Measurements from ENCODE around the gene BRSK1. TPM values are rescaled to one million over a fixed set of nuclear protein-coding genes. Genes with fewer than 3 reads are reported as not detected.
"Not testable (repeated sequence)": the region's sequence is repeated elsewhere in the genome, so short reads cannot be mapped to it uniquely, and the experiment has no call there.

The BRSK1 gene
- total and polyA plus RNA-seq, 2 of the 13 experiments (the other 11 are each of a cell fraction or from before 2014, with no cell fraction given): 0.18 to 1.2 TPM

DNA sequence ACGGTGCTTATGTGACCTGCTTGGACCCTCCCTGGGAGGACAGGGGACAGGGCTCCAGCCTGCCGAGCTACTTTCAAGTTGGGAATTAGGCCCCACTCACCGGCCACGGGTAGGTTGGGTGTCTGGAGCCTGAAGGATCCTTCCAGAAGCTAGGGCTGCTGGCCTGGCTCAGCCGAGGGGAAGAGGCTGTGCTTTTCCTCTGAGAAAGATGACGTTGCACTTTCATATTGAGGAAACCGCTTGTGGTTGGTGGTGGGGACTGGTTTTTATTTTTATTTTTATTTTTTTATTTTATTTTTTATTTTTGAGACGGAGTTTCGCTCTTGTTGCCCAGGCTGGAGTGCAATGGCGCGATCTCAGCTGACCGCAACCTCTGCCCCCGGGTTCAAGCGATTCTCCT is 41.4 kb downstream of the BRSK1 start, which contains the start of gene TMEM150B (continued):
- no peak for TF ChIP-seq KLF15 (CRISPR knock-in tag; IDR thresholded peaks at IDR 0.05; ENCODE audit: borderline replicate concordance)
- TF ChIP-seq, protein P1, sequence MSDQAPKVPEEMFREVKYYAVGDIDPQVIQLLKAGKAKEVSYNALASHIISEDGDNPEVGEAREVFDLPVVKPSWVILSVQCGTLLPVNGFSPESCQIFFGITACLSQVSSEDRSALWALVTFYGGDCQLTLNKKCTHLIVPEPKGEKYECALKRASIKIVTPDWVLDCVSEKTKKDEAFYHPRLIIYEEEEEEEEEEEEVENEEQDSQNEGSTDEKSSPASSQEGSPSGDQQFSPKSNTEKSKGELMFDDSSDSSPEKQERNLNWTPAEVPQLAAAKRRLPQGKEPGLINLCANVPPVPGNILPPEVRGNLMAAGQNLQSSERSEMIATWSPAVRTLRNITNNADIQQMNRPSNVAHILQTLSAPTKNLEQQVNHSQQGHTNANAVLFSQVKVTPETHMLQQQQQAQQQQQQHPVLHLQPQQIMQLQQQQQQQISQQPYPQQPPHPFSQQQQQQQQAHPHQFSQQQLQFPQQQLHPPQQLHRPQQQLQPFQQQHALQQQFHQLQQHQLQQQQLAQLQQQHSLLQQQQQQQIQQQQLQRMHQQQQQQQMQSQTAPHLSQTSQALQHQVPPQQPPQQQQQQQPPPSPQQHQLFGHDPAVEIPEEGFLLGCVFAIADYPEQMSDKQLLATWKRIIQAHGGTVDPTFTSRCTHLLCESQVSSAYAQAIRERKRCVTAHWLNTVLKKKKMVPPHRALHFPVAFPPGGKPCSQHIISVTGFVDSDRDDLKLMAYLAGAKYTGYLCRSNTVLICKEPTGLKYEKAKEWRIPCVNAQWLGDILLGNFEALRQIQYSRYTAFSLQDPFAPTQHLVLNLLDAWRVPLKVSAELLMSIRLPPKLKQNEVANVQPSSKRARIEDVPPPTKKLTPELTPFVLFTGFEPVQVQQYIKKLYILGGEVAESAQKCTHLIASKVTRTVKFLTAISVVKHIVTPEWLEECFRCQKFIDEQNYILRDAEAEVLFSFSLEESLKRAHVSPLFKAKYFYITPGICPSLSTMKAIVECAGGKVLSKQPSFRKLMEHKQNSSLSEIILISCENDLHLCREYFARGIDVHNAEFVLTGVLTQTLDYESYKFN (CRISPR knock-in tag; conservative IDR thresholded peaks at IDR 0.05): no peak

DNA sequence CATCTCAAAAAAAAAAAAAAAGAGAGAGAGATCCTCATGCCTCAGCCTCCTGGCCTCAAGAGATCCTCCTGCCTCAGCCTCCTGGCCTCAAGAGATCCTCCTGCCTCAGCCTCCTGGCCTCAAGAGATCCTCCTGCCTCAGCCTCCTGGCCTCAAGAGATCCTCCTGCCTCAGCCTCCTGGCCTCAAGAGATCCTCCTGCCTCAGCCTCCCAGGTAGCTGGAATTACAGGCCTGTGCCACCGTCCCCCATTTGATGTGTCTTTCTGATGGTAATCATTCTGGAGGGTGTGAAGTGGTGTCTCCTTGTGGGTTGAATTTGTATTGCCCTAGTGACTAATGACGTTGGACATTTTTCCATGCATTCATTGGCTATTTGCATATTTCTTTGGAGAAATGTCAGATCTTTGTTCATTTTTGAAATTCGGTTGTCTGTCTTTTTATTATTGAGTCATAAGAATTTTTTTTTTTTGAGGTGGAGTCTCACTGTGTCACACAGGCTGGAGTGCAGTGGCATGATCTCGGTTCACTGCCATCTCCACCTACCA is 45.0 kb downstream of the BRSK1 start:
- H2AFZ ChIP-seq (ENCODE audit: low read length); POLR2A ChIA-PET; H3K27me3 ChIP-seq (ENCODE audit: control insufficient read depth in 1 of 2, insufficient read depth in 2 of 2, low read length in 2 of 2); H4K20me1 ChIP-seq (ENCODE audit: insufficient read depth, low read length); DNase-seq (ENCODE audit: low spot score); H3K36me3 ChIP-seq (replicated peaks in 1 of 2; ENCODE audit: control insufficient read depth in 1 of 2, insufficient read depth in 2 of 2, low read length in 2 of 2); CTCF ChIA-PET (ENCODE audit: low intra/inter-chr PET ratio, low total read pairs); H3K9me3 ChIP-seq (ENCODE audit: low read length); H3K4me3 ChIP-seq (replicated peaks in 1 of 3; ENCODE audit: insufficient read depth in 1 of 3, low read depth in 2 of 3, low read length in 3 of 3); H3K79me2 ChIP-seq (ENCODE audit: insufficient read depth, low read length); intact Hi-C loops (cut with micrococcal nuclease; ENCODE audit: unreplicated experiment); H3K4me2 ChIP-seq (ENCODE audit: low read depth, low read length); BruUV-seq (replicated peaks); H3K27ac ChIP-seq (ENCODE audit: extremely low read length, insufficient read depth, low read length); ATAC-seq; H3K9ac ChIP-seq (ENCODE audit: insufficient read depth, low read depth, low read length); in situ Hi-C loops (cut with HindIII; ENCODE audit: extremely low pct_ligation_motif_present, low pct_unique_long_range_greater_than_20kb); FAIRE-seq: not testable (repeated sequence)
- peaks cover 40% of the 10 kb centered on the region for H3K4me1 ChIP-seq (ENCODE audit: insufficient read depth, low read length)
- WGBS (ENCODE audit: low lambda C conversion rate): 81% methylated on average over 4 of the region's 4 CpGs
- TF ChIP-seq, protein P2, sequence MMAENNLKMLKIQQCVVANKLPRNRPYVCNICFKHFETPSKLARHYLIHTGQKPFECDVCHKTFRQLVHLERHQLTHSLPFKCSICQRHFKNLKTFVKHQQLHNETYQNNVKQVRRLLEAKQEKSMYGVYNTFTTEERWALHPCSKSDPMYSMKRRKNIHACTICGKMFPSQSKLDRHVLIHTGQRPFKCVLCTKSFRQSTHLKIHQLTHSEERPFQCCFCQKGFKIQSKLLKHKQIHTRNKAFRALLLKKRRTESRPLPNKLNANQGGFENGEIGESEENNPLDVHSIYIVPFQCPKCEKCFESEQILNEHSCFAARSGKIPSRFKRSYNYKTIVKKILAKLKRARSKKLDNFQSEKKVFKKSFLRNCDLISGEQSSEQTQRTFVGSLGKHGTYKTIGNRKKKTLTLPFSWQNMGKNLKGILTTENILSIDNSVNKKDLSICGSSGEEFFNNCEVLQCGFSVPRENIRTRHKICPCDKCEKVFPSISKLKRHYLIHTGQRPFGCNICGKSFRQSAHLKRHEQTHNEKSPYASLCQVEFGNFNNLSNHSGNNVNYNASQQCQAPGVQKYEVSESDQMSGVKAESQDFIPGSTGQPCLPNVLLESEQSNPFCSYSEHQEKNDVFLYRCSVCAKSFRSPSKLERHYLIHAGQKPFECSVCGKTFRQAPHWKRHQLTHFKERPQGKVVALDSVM (CRISPR knock-in tag; IDR thresholded peaks at IDR 0.05): peak; percentile 95
- peak; percentile 97 for TF ChIP-seq RFX5 (IDR thresholded peaks at IDR 0.05; ENCODE audit: low read depth, low read length)
- 0 out of 2 replicates have a peak, but pooled peaks have one; percentile 28 for TF ChIP-seq ZMYM3 (CRISPR knock-in tag; IDR thresholded peaks at IDR 0.05)
- TF ChIP-seq RFXAP (CRISPR knock-in tag; IDR thresholded peaks at IDR 0.05; ENCODE audit: borderline replicate concordance): peak; percentile 96
- TF ChIP-seq RFXANK (CRISPR knock-in tag; IDR thresholded peaks at IDR 0.05): peak; percentile 98
- TF ChIP-seq CREB1 (IDR thresholded peaks at IDR 0.05): 0 out of 2 replicates have a peak, but pooled peaks have one; percentile 43
- peak; percentile 80 for TF ChIP-seq CREB1 (CRISPR knock-in tag; IDR thresholded peaks at IDR 0.05)

DNA sequence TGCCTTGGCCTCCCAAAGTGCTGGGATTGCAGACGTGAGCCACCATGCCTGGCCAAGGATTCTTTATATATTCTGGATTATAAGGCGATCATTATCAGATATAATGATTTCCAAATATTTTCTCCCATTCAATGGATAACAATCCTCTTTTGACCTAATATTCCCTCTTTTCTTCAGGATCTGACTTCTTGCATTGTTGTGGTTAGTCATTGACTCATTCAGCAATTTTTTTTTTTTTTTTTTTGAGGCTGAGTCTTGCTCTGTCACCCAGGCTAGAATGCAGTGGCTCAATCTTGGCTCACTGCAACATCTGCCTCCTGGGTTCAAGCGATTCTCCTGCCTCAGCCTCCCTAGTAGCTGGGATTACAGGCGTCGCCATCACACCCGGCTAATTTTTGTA is 46.0 kb downstream of the BRSK1 start:
- POLR2A ChIA-PET: interaction anchor here (1.4 kb wide), 1 partner anchor 9 kb away, joined by 4 read pairs; no protein-coding TSS in a partner anchor
- H3K27ac ChIP-seq (ENCODE audit: extremely low read length, insufficient read depth, low read length); H3K27me3 ChIP-seq (ENCODE audit: control insufficient read depth in 1 of 2, insufficient read depth in 2 of 2, low read length in 2 of 2); H3K36me3 ChIP-seq (replicated peaks in 1 of 2; ENCODE audit: control insufficient read depth in 1 of 2, insufficient read depth in 2 of 2, low read length in 2 of 2); CTCF ChIA-PET (ENCODE audit: low intra/inter-chr PET ratio, low total read pairs); in situ Hi-C loops (cut with HindIII; ENCODE audit: extremely low pct_ligation_motif_present, low pct_unique_long_range_greater_than_20kb); ATAC-seq; H3K4me3 ChIP-seq (replicated peaks in 1 of 3; ENCODE audit: insufficient read depth in 1 of 3, low read depth in 2 of 3, low read length in 3 of 3); DNase-seq (ENCODE audit: low spot score); H2AFZ ChIP-seq (ENCODE audit: low read length); H4K20me1 ChIP-seq (ENCODE audit: insufficient read depth, low read length); H3K9ac ChIP-seq (ENCODE audit: insufficient read depth, low read depth, low read length); BruUV-seq (replicated peaks); H3K79me2 ChIP-seq (ENCODE audit: insufficient read depth, low read length); H3K9me3 ChIP-seq (ENCODE audit: low read length); H3K4me2 ChIP-seq (ENCODE audit: low read depth, low read length); FAIRE-seq: not testable (repeated sequence)
- intact Hi-C loops (cut with micrococcal nuclease; ENCODE audit: unreplicated experiment): loop anchor here (5.0 kb wide), 1 partner anchor 58 kb away; the partner anchor contains the start of gene RPL28
- peaks cover 47% of the 10 kb centered on the region for H3K4me1 ChIP-seq (ENCODE audit: insufficient read depth, low read length)
- 86% methylated on average over 6 of the region's 6 CpGs for WGBS (ENCODE audit: low lambda C conversion rate)
